Measurements from ENCODE around the gene SSTR4. TPM values are rescaled to one million over a fixed set of nuclear protein-coding genes. Genes with fewer than 3 reads are reported as not detected.

SSTR4 gene
- total RNA-seq, 1 experiment from 2014 or later = not detected

- TF ChIP-seq PREB (CRISPR knock-in tag; IDR thresholded peaks at IDR 0.05; ENCODE audit: borderline replicate concordance) (no peak), ATF1 (CRISPR knock-in tag; IDR thresholded peaks at IDR 0.05) (no peak), ZNF671 (CRISPR knock-in tag; IDR thresholded peaks at IDR 0.05) (no peak)
Measured at GRCh38 chr20:23074052-23074451, 38.9 kb downstream of the SSTR4 start (continued).

GRCh38 chr20:23077277-23077676 is 42.2 kb downstream of the SSTR4 start:
- no peak overlapping the region for H3K27ac Mint-ChIP-seq
- H3K36me3 Mint-ChIP-seq = no peaks in the 10 kb centered on the region
- TF ChIP-seq CBFB (CRISPR knock-in tag; IDR thresholded peaks at IDR 0.05; ENCODE audit: low read depth) (no peak), RORB (CRISPR knock-in tag; IDR thresholded peaks at IDR 0.05) (no peak), ZNF219 (CRISPR knock-in tag; IDR thresholded peaks at IDR 0.05; ENCODE audit: borderline replicate concordance) (no peak), SOX15 (CRISPR knock-in tag; IDR thresholded peaks at IDR 0.05) (no peak)
- peaks cover 21% of the 10 kb centered on the region for H3K4me1 Mint-ChIP-seq
- no peaks in the 10 kb centered on the region; the same call in 1 of the 2 replicates for H3K27me3 Mint-ChIP-seq (ENCODE audit: low read depth)
- POLR2A ChIA-PET = no interaction called here
- CTCF ChIA-PET = no interaction called here
- no peaks in the 10 kb centered on the region for H3K9me3 Mint-ChIP-seq
- ATAC-seq (no peak), DNase-seq (ENCODE audit: low spot score) (no peak)
- H3K4me3 Mint-ChIP-seq = no peak overlapping the region

- ATAC-seq (no peak), DNase-seq (ENCODE audit: low spot score) (no peak)
- ChIA-PET CTCF (interaction anchor here (0.6 to 1.6 kb wide), 6 partner anchors 11 to 262 kb away, joined by 3 to 12 read pairs (median 6); partner anchors contain the start of gene THBD), POLR2A (no interaction called here)
- Mint-ChIP-seq H3K4me1 (peaks cover 26% of the 10 kb centered on the region), H3K27ac (no peak overlapping the region), H3K4me3 (no peak overlapping the region), H3K36me3 (no peaks in the 10 kb centered on the region), H3K27me3 (ENCODE audit: low read depth) (no peaks in the 10 kb centered on the region; the same call in 1 of the 2 replicates), H3K9me3 (no peaks in the 10 kb centered on the region)
- TF ChIP-seq CREM (CRISPR knock-in tag; IDR thresholded peaks at IDR 0.05) = no peak
- TF ChIP-seq ESRRA (CRISPR knock-in tag; IDR thresholded peaks at IDR 0.05; ENCODE audit: borderline replicate concordance) = no peak
- no peak for TF ChIP-seq OVOL2 (CRISPR knock-in tag; IDR thresholded peaks at IDR 0.05; ENCODE audit: borderline replicate concordance)
- TF ChIP-seq ZNF512 (CRISPR knock-in tag; IDR thresholded peaks at IDR 0.05; ENCODE audit: borderline replicate concordance) = no peak
- no peak for TF ChIP-seq ARID4B (CRISPR knock-in tag; IDR thresholded peaks at IDR 0.05; ENCODE audit: borderline replicate concordance)
- no peak for TF ChIP-seq IRF1 (CRISPR knock-in tag; IDR thresholded peaks at IDR 0.05)
- no peak for TF ChIP-seq E2F5 (CRISPR knock-in tag; IDR thresholded peaks at IDR 0.05)
- no peak for TF ChIP-seq SOX15 (CRISPR knock-in tag; IDR thresholded peaks at IDR 0.05)
- TF ChIP-seq MLX (CRISPR knock-in tag; IDR thresholded peaks at IDR 0.05) = no peak
- TF ChIP-seq CDX4 (CRISPR knock-in tag; IDR thresholded peaks at IDR 0.05; ENCODE audit: borderline replicate concordance) = no peak
- no peak for TF ChIP-seq IRF2 (CRISPR knock-in tag; IDR thresholded peaks at IDR 0.05; ENCODE audit: borderline replicate concordance, low read depth)
- no peak for TF ChIP-seq NFYB (CRISPR knock-in tag; conservative IDR thresholded peaks at IDR 0.05; ENCODE audit: low read depth)
- TF ChIP-seq ATF2 (CRISPR knock-in tag; IDR thresholded peaks at IDR 0.05; ENCODE audit: borderline replicate concordance, low read depth) = no peak
- TF ChIP-seq ZNF232 (CRISPR knock-in tag; IDR thresholded peaks at IDR 0.05) = no peak
- no peak for TF ChIP-seq PRRX2 (CRISPR knock-in tag; IDR thresholded peaks at IDR 0.05)
Measured at GRCh38 chr20:23078351-23079015, 43.4 kb downstream of the SSTR4 start.

Data from WTC11 (cell line).